Stimulated activated CD8-positive, alpha-beta memory T cell treated with anti-CD3 and anti-CD28 coated beads, Interleukin-15, amount 100 ng/mL, for 48 hours (primary cell): ENCODE results near the gene KRT74.

Experiments
- DNase-seq, 2 donors: peaks; one replicate each; pipeline ENCODE4 v3.0.0-alpha.2; 2020; ENCODE audit warnings: low read depth in 2 of 2

KRT74 gene

GRCh38 chr12:52573306-52573705 is 337 bp downstream of the KRT74 start:
- no peak for DNase-seq

- no peak for DNase-seq
Measured at GRCh38 chr12:52570511-52570910, 3.1 kb downstream of the KRT74 start.

GRCh38 chr12:52568111-52568510 is 5.5 kb downstream of the KRT74 start:
- no peak for DNase-seq

GRCh38 chr12:52566847-52567291 is 6.8 kb downstream of the KRT74 start:
- DNase-seq: peak in 1 of 2 donors; percentile 1

GRCh38 chr12:52564582-52564981 is 9.1 kb downstream of the KRT74 start:
- DNase-seq: no peak

GRCh38 chr12:52561880-52562449 is 11.7 kb downstream of the KRT74 start:
- DNase-seq: no peak

- DNase-seq: no peak
Measured at GRCh38 chr12:52559979-52560378, 13.7 kb downstream of the KRT74 start.

- DNase-seq: no peak
Measured at GRCh38 chr12:52558781-52559445, 14.7 kb downstream of the KRT74 start.

GRCh38 chr12:52557476-52557875 is 16.2 kb downstream of the KRT74 start:
- no peak for DNase-seq

- DNase-seq: no peak
Measured at GRCh38 chr12:52555577-52555976, 18.1 kb downstream of the KRT74 start.

GRCh38 chr12:52552681-52553195 is 20.9 kb downstream of the KRT74 start, which contains the start of gene KRT71:
Gene KRT71, minus strand, starts transcription at chr12:52553145. Its CDS starts 68 bp downstream, at chr12:52553077.
- DNase-seq: no peak

- no peak for DNase-seq
Measured at GRCh38 chr12:52552055-52552454, 21.6 kb downstream of the KRT74 start.

GRCh38 chr12:52551216-52551865 is 22.3 kb downstream of the KRT74 start:
- no peak for DNase-seq

- no peak for DNase-seq
Measured at GRCh38 chr12:52546126-52546525, 27.5 kb downstream of the KRT74 start.

GRCh38 chr12:52543985-52544883 is 29.4 kb downstream of the KRT74 start:
- DNase-seq: no peak

- no peak for DNase-seq
Measured at GRCh38 chr12:52542785-52543318, 30.8 kb downstream of the KRT74 start.

- DNase-seq: no peak
Measured at GRCh38 chr12:52542157-52542556, 31.5 kb downstream of the KRT74 start.

- no peak for DNase-seq
Measured at GRCh38 chr12:52541709-52542108, 31.9 kb downstream of the KRT74 start.

- DNase-seq: no peak
Measured at GRCh38 chr12:52540531-52540930, 33.1 kb downstream of the KRT74 start.

- DNase-seq: no peak
Measured at GRCh38 chr12:52539821-52540173, 33.8 kb downstream of the KRT74 start.

- DNase-seq: no peak
Measured at GRCh38 chr12:52539083-52539820, 34.4 kb downstream of the KRT74 start.
